OCI-LY7 (cell line): ENCODE data around the gene CPD. TPM values are rescaled to one million over a fixed set of nuclear protein-coding genes. Genes with fewer than 3 reads are reported as not detected.

ENCODE experiments used
- BruUV-seq: library from RNA; stranded (reverse); fragments of 400-500 nt; replicated peaks from 2 replicates; lab custom pipeline; 2021; lab: Mats Ljungman, UMichigan
- CTCF ChIA-PET: fragments of 300-600 bp; sonication (Branson Sonifier 250); formaldehyde crosslinking; loops from one replicate; lab custom pipeline; 2022; ENCODE audit warnings: antibody characterized with exemption; ENCODE audit not compliant: unreplicated experiment; lab: Charles Lee
- POLR2A ChIA-PET: fragments of 300-600 bp; sonication (Branson Sonifier 250); formaldehyde crosslinking; loops from one replicate; lab custom pipeline; 2022; ENCODE audit warnings: antibody characterized with exemption; lab: Charles Lee
- DNase-seq: peaks from one replicate; pipeline ENCODE4 v3.0.0-alpha.2; 2015; ENCODE audit warnings: low spot score
- H2AFZ ChIP-seq: fragments of 200-600 bp; sonication (generic), shearing (Covaris generic); 2 replicates; pipeline ENCODE4 v1.6.1; 2014; ENCODE audit warnings: mild to moderate bottlenecking, antibody characterized with exemption, low read length, moderate library complexity
- H3K27ac ChIP-seq: fragments of 200-600 bp; sonication (generic); 2 replicates; pipeline ENCODE4 v1.5.1; 2014; ENCODE audit warnings: mixed run types, low read depth, mild to moderate bottlenecking, moderate library complexity, low read length, inconsistent platforms; ENCODE audit not compliant: poor library complexity, severe bottlenecking
- H3K36me3 ChIP-seq: fragments of 200-600 bp; sonication (generic); 2 replicates; pipeline ENCODE4 v1.6.1; 2014; ENCODE audit warnings: mild to moderate bottlenecking, antibody characterized with exemption, low read length, moderate library complexity, mixed read lengths; ENCODE audit not compliant: insufficient read depth
- H3K4me1 ChIP-seq: fragments of 200-600 bp; sonication (generic); 2 replicates; pipeline ENCODE4 v1.5.1; 2014; ENCODE audit warnings: mild to moderate bottlenecking, low read length; ENCODE audit not compliant: insufficient read depth, poor library complexity, severe bottlenecking
- H3K4me2 ChIP-seq: fragments of 200-600 bp; sonication (generic); 2 replicates; pipeline ENCODE4 v1.6.1; 2014; ENCODE audit warnings: mild to moderate bottlenecking, low read length
- H3K4me3 ChIP-seq: fragments of 200-600 bp; sonication (generic); 2 replicates; pipeline ENCODE4 v1.5.1; 2014; ENCODE audit warnings: mild to moderate bottlenecking, low read depth, low read length; ENCODE audit not compliant: poor library complexity, severe bottlenecking
- H3K79me2 ChIP-seq: fragments of 200-600 bp; sonication (generic); 2 replicates; pipeline ENCODE4 v1.6.1; 2016; ENCODE audit warnings: low read depth, mild to moderate bottlenecking, low read length, moderate library complexity, mixed read lengths; ENCODE audit not compliant: insufficient read depth
- H3K9me2 ChIP-seq: fragments of 200-600 bp; sonication (generic); 2 replicates; pipeline ENCODE4 v1.6.1; 2016; ENCODE audit warnings: mild to moderate bottlenecking, low read length, mixed read lengths; ENCODE audit not compliant: insufficient read depth
- H3K9me3 ChIP-seq: fragments of 200-600 bp; sonication (generic); 2 replicates; pipeline ENCODE4 v1.6.1; 2014; ENCODE audit warnings: mild to moderate bottlenecking, mixed run types, low read length, mixed read lengths
- H4K20me1 ChIP-seq: fragments of 200-600 bp; sonication (generic); 2 replicates; pipeline ENCODE4 v1.6.1; 2014; ENCODE audit warnings: mild to moderate bottlenecking, antibody characterized with exemption, low read length, moderate library complexity, mixed read lengths; ENCODE audit not compliant: insufficient read depth
- CTCF ChIP-seq: fragments of 200-600 bp; sonication (generic); conservative IDR thresholded peaks from 2 replicates; pipeline ENCODE4 v1.5.1; 2014; ENCODE audit warnings: mild to moderate bottlenecking, antibody characterized with exemption, low read length, moderate library complexity, mixed read lengths
- EZH2phosphoT487 ChIP-seq: fragments of 200-600 bp; sonication (generic); IDR thresholded peaks from 2 replicates; pipeline ENCODE4 v1.6.1; 2018; ENCODE audit warnings: low read depth, borderline replicate concordance, mild to moderate bottlenecking, mixed run types, antibody characterized with exemption, low read length, moderate library complexity, mixed read lengths
- intact Hi-C: fragments of 100-400 bp; cut with micrococcal nuclease; formaldehyde crosslinking; loops from one replicate; pipeline ENCODE4 v1.10.0; 2022; ENCODE audit not compliant: unreplicated experiment
- total RNA-seq, 2 experiments: library from RNA; depleted of rRNA in 1 of 2; stranded (reverse); fragments of >200 nt in 1 of 2; shearing (Covaris generic) in 1 of 2; gene quantifications; 2 replicates each; pipeline ENCODE4 v1.2.3, GENCODE V29; 2014 to 2022

Gene CPD
- total RNA-seq, 2 experiments from 2014 or later: 16.4 to 24.0 TPM

DNA sequence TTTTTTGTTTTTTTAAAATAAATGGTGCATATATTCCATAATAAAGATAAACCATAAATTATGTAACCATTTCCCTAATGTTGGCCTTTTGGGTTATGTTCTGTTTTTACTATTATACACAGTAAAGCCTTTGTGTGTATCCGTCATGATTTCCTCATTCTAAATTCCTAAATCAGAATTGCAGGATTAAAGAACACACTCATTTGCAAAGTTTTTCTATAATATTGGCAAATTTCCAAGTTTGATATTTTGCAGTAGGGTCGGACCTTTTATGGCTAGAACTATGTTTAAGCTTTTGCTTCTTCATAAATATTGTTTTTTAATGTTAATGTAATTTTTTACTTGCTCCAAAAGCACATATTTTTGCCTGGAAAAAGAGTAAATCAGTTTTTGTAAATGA is 115.1 kb downstream of the CPD start:
- CTCF ChIA-PET: interaction anchor here (0.5 kb wide), 1 partner anchor 302 kb away, joined by 4 read pairs; no protein-coding TSS in a partner anchor
- TF ChIP-seq EZH2phosphoT487 (no peak), CTCF (no peak)
- H3K9me3 ChIP-seq: no peaks in the 10 kb centered on the region
- no peaks in the 10 kb centered on the region for H3K79me2 ChIP-seq
- POLR2A ChIA-PET: interaction anchor here (0.6 kb wide), 2 partner anchors 128 to 325 kb away, joined by 3 read pairs; no protein-coding TSS in a partner anchor
- no peaks in the 10 kb centered on the region for H3K9me2 ChIP-seq
- H3K36me3 ChIP-seq: peaks cover 97% of the 10 kb centered on the region
- H3K4me2 ChIP-seq: no peak overlapping the region
- no peak overlapping the region for H3K4me3 ChIP-seq
- no peaks in the 10 kb centered on the region for H4K20me1 ChIP-seq
- intact Hi-C loops: no loop called here
- H3K4me1 ChIP-seq: no peaks in the 10 kb centered on the region
- DNase-seq: no peak
- H2AFZ ChIP-seq: no peak overlapping the region
- no peak overlapping the region for H3K27ac ChIP-seq
- BruUV-seq: no TSS peak

DNA sequence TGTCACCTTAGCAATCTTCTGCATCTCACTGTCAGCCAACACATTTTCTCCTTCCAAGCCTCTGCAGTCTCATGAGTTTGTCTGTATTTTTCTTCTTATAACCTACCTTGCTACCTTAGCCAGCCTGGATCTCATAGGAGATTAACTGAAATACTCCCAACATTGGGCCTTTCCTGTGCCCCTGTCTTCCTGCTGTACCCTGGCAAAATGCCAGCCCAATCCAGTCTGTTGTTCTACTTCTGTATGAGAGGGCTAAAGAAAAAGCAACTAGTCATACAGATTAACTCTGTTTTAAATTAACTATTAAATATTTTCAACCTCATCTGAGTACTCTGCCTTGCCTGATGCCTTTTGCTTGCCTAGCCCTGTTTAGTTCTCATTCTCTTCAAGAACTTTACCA is 116.9 kb downstream of the CPD start:
- Histone ChIP-seq H4K20me1 (no peaks in the 10 kb centered on the region), H2AFZ (no peak overlapping the region), H3K4me1 (no peaks in the 10 kb centered on the region), H3K9me3 (no peaks in the 10 kb centered on the region), H3K27ac (no peak overlapping the region), H3K4me3 (no peak overlapping the region), H3K79me2 (no peaks in the 10 kb centered on the region), H3K36me3 (peaks cover 94% of the 10 kb centered on the region), H3K4me2 (no peak overlapping the region), H3K9me2 (no peaks in the 10 kb centered on the region)
- ChIA-PET POLR2A (no interaction called here), CTCF (no interaction called here)
- TF ChIP-seq CTCF: no peak
- DNase-seq: no peak
- intact Hi-C loops: no loop called here
- BruUV-seq: no TSS peak

- H3K4me2 ChIP-seq: no peak overlapping the region
- H3K9me3 ChIP-seq: no peaks in the 10 kb centered on the region
- no peaks in the 10 kb centered on the region for H3K9me2 ChIP-seq
- peaks cover 76% of the 10 kb centered on the region for H3K36me3 ChIP-seq
- no peak overlapping the region for H2AFZ ChIP-seq
- TF ChIP-seq EZH2phosphoT487 (no peak), CTCF (no peak)
- no peaks in the 10 kb centered on the region for H3K79me2 ChIP-seq
- ChIA-PET POLR2A (no interaction called here), CTCF (no interaction called here)
- no peak for DNase-seq
- H3K27ac ChIP-seq: no peak overlapping the region
- intact Hi-C loops: no loop called here
- no peaks in the 10 kb centered on the region for H3K4me1 ChIP-seq
- no TSS peak for BruUV-seq
- no peaks in the 10 kb centered on the region for H4K20me1 ChIP-seq
- no peak overlapping the region for H3K4me3 ChIP-seq
These were observed 124.8 kb downstream of the CPD start for GRCh38 chr17:30503558-30503957.
